Activated T-helper 2 cell treated with anti-CD3 and anti-CD28 coated beads, Interferon-gamma antibody, Interleukin-2, Interleukin-4, amounts not matched to agents 10 μg/mL and 5 μg/mL and 100 μg/mL, durations not matched to agents 14 hours and 24 hours and 36 hours (primary cell): ENCODE measurements around the gene PLSCR3. TPM values are rescaled to one million over a fixed set of nuclear protein-coding genes. Genes with fewer than 3 reads are reported as not detected.

Source experiments
- DNase-seq: peaks from one replicate; pipeline ENCODE4 v3.0.0; 2021; ENCODE audit warnings: low spot score
- H3K27ac Mint-ChIP-seq: one replicate; pipeline ENCODE4 v1.8.0; 2021; ENCODE audit warnings: mixed read lengths
- H3K27me3 Mint-ChIP-seq: one replicate; pipeline ENCODE4 v1.8.0; 2021; ENCODE audit warnings: low read depth, mixed read lengths
- H3K36me3 Mint-ChIP-seq: one replicate; pipeline ENCODE4 v1.8.0; 2021; ENCODE audit warnings: low read depth, mixed read lengths
- H3K4me1 Mint-ChIP-seq: one replicate; pipeline ENCODE4 v1.8.0; 2021; ENCODE audit warnings: low read depth, mixed read lengths
- H3K4me3 Mint-ChIP-seq: one replicate; pipeline ENCODE4 v1.8.0; 2021; ENCODE audit warnings: low read depth, mild to moderate bottlenecking, moderate library complexity, mixed read lengths
- H3K9me3 Mint-ChIP-seq: one replicate; pipeline ENCODE4 v1.8.0; 2021; ENCODE audit warnings: mixed read lengths
- intact Hi-C: fragments of 100-400 bp; cut with micrococcal nuclease; formaldehyde crosslinking; loops from one replicate; pipeline ENCODE4 v1.15.1; 2023
- total RNA-seq: library from RNA; stranded (reverse); gene quantifications from 2 replicates; pipeline ENCODE4 v1.2.3, GENCODE V29; 2022

PLSCR3 gene
- total RNA-seq, 1 donor from 2014 or later, result 75.4 TPM

DNA sequence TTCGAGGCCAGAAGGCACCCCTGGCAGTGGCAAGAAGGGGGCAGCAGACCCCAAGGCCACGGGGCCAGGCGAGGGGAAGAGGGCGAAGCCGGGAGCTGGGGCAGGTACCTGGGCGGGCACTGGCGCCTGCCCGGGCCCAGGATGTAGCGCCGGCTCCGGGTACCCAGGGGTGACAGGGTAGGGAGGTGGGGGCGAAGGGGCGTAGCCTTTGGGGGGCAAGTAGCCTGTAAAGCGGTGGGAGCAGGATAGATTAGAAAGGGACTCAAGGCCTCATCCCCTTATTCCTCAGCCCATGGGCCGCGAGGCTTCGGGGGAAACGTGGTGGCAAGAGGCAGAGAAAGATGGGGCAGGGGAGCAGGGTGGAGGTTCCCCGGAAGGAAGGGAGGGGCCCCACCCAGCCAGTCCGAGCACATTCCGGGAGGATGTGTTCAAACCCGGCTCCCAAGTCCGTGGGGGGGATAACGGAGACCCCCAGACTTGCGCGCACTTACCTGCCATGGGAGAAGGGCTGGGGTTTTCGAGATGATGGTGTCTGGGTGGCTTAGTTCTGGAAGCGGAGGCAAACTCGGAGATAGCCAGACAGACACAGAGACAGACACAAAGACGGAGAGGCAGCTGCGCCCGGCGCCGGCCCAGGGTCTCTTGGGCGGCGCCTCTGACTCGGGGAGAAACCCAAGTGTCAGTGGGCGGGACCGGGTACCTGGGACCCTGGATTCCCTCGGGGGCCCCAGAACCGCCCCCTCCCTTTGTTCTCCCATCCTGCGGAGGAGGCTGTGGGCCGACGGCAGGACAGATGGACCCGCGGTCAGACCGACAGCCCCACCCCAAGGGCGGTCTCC is 493 bp downstream of the PLSCR3 start:
- Mint-ChIP-seq H3K4me1 (peaks cover 15% of the 10 kb centered on the region), H3K27me3 (no peaks in the 10 kb centered on the region), H3K9me3 (no peaks in the 10 kb centered on the region), H3K4me3 (peak overlapping the region; percentile 94), H3K27ac (peak overlapping the region; percentile 83), H3K36me3 (peaks cover 25% of the 10 kb centered on the region)
- intact Hi-C loops, result loop anchor here (1.0 to 5.0 kb wide), 2 partner anchors 10 to 42 kb away; partner anchors contain the start of genes KCTD11 and TMEM256
- peak; percentile 28 for DNase-seq

DNA sequence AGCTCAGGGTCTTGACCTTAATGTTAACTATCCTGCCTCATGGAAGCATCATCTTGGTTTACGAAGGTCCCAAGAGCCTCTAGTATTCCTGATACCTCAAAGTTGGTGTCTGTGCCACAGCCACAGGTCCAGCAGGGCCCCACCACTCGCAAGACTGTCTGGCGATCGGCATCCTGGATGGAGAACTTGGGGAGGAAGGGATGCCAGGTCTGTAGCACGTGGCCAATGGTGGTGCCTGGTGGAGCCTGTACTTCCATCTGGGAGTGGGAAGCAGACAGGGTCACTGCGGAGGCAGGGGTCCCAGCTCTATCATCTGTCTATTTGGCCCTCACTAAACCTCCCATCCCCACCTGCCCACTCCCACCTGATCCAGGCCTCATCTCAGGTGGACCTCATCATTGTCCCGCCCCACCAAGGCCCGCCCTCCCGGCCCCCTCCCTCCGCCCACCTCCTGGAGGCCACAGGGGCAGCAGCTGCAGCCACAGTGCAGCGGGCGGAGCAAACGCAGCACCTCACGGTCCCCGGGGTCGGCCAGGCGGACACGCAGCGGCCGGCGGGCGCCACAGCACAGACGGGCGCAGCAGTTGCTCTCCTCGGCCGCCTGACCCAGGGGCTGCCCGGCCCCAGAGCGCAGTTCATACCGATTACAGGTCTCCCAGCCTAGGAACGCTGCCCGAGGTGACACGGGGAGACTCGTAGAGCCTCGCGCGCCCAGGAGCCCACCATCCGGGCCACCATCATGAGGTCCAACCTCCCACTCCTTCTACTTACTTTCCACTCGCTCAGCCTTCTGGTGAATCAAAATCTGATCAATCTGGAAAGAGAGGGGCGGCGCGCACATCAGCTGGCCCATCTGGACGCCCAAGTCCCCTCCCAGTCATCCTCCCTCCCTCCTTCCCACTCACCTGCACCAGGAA is 1.4 kb downstream of the PLSCR3 start:
- H3K27ac Mint-ChIP-seq, result no peak overlapping the region
- intact Hi-C loops, result loop anchor here (5.0 kb wide), 1 partner anchor 41 kb away; the partner anchor contains the start of gene KCTD11
- H3K27me3 Mint-ChIP-seq, result no peaks in the 10 kb centered on the region
- DNase-seq, result no peak
- peaks cover 25% of the 10 kb centered on the region for H3K36me3 Mint-ChIP-seq
- peaks cover 15% of the 10 kb centered on the region for H3K4me1 Mint-ChIP-seq
- no peaks in the 10 kb centered on the region for H3K9me3 Mint-ChIP-seq
- peak overlapping the region; percentile 94 for H3K4me3 Mint-ChIP-seq

DNA sequence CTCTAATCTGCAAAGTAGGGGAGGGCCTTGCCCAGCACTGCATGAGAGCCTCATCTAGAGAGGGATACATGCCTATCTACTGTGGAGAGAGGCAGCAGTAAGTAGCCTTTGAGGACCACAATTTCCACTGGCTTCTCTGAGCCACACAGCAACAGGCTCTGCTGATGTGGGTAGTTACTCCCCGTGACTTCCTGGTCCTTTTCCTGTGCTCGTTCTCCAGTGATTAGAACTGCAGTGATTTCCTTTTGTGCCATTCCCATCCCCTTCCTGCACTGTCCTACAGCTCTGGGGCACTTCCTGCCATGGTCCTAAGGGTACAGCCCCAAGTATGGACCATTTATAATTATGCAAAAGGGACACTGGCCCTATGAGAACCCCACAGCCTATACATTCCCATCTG is 3.0 kb downstream of the PLSCR3 start:
- intact Hi-C loops, result loop anchor here (5.0 kb wide), 1 partner anchor 39 kb away; the partner anchor contains the start of gene KCTD11
- Mint-ChIP-seq H3K9me3 (no peaks in the 10 kb centered on the region), H3K4me3 (peak overlapping the region; percentile 17), H3K27ac (no peak overlapping the region), H3K4me1 (peaks cover 15% of the 10 kb centered on the region), H3K27me3 (no peaks in the 10 kb centered on the region), H3K36me3 (peaks cover 29% of the 10 kb centered on the region)
- DNase-seq, result no peak

DNA sequence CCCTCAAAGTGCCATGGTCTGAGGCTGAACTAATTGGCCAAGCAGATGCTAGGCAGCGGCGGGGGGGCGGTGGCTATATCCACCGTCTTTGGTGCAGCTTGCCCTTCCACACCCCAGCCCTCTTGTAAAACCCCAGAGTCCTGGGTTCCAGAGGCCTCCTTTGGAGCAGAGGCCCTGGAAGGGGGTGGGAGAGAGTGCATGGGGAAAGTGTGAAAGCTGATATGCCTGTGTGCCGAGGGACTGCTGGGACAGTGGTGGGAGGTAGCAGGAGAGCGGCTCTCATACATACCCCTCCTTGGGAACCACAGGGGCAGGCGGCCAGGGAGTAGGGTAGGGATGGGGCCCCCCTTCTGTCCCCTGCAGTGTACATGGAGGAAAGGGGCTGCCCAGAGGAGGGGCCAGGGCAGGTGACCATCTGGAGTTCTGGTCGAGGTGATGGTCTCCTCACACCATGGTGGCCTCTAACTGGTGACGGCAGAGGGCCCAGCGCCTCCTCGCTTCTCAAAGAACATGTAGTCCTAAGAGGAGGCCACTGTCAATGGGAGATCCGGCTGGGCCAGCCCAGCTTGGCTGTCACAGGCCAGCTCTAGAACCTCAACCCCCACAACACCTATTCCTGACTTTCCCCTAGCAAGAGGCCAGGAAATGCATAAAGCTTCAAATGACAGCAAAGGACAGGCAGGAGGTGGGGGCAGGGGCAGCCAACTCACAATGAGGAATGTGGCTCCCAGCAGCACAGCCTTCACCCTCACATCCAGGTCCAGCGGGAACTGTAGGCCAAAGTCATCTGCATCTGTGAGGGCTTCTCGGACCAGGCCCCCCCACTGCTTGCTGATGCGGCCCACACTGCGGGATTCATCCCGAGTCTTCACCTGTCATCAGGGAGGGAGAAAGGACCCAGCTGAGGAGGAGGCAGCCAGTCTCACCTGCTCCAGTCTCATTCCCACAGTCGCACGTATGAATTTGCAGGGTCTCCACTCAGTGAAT is 4.1 kb downstream of the PLSCR3 start:
- Mint-ChIP-seq H3K36me3 (peaks cover 29% of the 10 kb centered on the region), H3K27ac (no peak overlapping the region), H3K4me3 (no peak overlapping the region), H3K27me3 (no peaks in the 10 kb centered on the region), H3K4me1 (peaks cover 15% of the 10 kb centered on the region), H3K9me3 (no peaks in the 10 kb centered on the region)
- DNase-seq, result no peak
- intact Hi-C loops, result loop anchor here (5.0 kb wide), 1 partner anchor 38 kb away; the partner anchor contains the start of gene KCTD11

DNA sequence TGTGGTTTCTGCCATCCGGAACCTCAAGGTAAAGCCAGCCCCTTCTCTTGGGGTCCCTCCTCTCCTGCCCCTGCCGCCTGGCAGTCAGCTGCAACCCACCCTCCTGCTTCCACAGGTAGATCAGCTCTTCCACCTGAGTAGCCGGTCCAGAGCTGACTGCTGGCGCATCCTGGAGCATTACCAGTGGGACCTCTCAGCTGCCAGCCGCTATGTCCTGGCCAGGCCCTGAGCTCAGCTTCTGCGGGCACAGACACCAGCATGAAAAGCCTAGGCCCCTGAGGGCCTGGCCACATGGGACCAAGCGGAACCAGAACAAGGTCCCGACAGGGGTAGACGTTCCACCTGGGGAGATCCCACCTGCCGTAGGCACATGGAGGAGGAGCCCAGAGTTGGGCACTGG is 5.5 kb downstream of the PLSCR3 start:
- H3K27me3 Mint-ChIP-seq, result no peaks in the 10 kb centered on the region
- H3K36me3 Mint-ChIP-seq, result peaks cover 29% of the 10 kb centered on the region
- H3K4me1 Mint-ChIP-seq, result peaks cover 14% of the 10 kb centered on the region
- no peaks in the 10 kb centered on the region for H3K9me3 Mint-ChIP-seq
- H3K4me3 Mint-ChIP-seq, result no peak overlapping the region
- intact Hi-C loops, result no loop called here
- DNase-seq, result no peak
- no peak overlapping the region for H3K27ac Mint-ChIP-seq

DNA sequence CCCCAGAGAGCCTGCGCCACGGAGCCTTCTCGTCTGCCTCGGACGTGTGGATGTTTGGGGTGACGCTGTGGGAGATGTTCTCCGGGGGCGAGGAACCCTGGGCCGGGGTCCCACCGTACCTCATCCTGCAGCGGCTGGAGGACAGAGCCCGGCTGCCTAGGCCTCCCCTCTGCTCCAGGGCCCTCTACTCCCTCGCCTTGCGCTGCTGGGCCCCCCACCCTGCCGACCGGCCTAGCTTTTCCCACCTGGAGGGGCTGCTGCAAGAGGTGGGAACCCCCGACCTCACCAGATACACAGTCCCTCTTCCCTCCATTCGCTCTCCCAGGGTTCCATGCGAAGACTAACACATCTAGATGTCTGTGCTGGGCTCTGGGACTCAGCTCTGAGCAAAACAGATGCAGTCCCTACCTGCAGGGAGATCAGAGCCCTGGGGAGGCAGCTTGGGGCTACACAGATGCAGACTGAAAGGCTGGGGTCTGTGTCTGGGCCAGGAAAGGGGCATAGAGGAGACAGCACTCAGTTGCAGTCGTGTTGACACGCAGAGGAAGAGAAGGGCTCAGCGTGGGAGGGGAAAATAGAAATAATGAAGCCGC is 9.7 kb downstream of the PLSCR3 start:
- H3K27me3 Mint-ChIP-seq, result peaks cover 27% of the 10 kb centered on the region
- peaks cover 4% of the 10 kb centered on the region for H3K4me1 Mint-ChIP-seq
- DNase-seq, result no peak
- H3K36me3 Mint-ChIP-seq, result peaks cover 4% of the 10 kb centered on the region
- H3K4me3 Mint-ChIP-seq, result peak overlapping the region; percentile 66
- intact Hi-C loops, result no loop called here
- H3K27ac Mint-ChIP-seq, result peak overlapping the region; percentile 34
- H3K9me3 Mint-ChIP-seq, result no peaks in the 10 kb centered on the region

DNA sequence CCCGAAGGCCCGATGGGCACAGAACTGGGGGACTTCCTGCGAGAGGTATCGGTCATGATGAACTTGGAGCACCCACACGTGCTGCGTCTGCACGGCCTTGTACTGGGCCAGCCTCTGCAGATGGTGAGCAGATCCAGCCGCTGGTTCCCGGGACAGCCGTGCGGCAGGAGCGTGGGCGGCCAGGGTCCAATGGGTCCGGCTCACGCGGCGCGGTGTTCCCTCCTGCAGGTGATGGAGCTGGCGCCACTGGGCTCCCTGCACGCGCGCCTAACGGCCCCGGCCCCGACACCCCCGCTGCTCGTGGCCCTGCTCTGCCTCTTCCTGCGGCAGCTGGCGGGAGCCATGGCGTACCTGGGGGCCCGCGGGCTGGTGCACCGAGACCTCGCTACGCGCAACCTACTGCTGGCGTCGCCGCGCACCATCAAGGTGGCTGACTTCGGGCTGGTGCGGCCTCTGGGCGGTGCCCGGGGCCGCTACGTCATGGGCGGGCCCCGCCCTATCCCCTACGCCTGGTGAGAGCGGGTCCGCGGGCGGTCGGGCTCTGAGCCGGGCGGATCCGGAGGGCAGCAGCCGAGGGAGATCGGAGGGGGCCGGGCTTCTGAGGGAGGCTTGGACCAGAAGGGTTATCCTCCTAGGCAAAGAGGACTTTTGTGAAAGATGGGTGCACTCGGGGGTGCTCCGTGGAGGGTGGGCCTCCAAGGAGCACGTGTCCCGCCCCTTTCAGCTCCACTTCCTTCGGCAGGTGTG is 10.4 kb downstream of the PLSCR3 start:
- peak; percentile 74 for DNase-seq
- Mint-ChIP-seq H3K27me3 (peaks cover 33% of the 10 kb centered on the region), H3K27ac (no peak overlapping the region), H3K9me3 (peaks cover 6% of the 10 kb centered on the region), H3K4me3 (peak overlapping the region; percentile 66), H3K4me1 (peaks cover 4% of the 10 kb centered on the region), H3K36me3 (peaks cover 8% of the 10 kb centered on the region)
- intact Hi-C loops, result no loop called here

DNA sequence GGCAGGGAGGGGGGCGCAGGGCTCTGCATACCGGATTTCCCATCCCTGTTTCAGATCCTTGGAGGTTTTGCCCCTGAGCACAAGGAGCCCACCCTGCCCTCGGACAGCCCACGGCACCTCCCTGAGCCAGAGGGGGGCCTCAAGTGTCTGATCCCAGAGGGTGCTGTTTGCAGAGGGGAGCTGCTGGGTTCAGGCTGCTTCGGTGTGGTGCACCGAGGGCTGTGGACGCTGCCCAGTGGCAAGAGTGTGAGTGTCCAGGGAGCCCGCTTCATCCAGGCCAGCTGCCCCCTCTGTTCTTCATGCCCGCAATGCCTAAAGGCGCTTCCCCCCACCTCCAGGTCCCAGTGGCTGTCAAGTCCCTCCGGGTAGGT is 11.0 kb downstream of the PLSCR3 start:
- H3K36me3 Mint-ChIP-seq, result peaks cover 8% of the 10 kb centered on the region
- peaks cover 33% of the 10 kb centered on the region for H3K27me3 Mint-ChIP-seq
- intact Hi-C loops, result no loop called here
- H3K9me3 Mint-ChIP-seq, result peaks cover 6% of the 10 kb centered on the region
- peaks cover 4% of the 10 kb centered on the region for H3K4me1 Mint-ChIP-seq
- peak overlapping the region; percentile 53 for H3K4me3 Mint-ChIP-seq
- H3K27ac Mint-ChIP-seq, result no peak overlapping the region
- DNase-seq, result no peak

DNA sequence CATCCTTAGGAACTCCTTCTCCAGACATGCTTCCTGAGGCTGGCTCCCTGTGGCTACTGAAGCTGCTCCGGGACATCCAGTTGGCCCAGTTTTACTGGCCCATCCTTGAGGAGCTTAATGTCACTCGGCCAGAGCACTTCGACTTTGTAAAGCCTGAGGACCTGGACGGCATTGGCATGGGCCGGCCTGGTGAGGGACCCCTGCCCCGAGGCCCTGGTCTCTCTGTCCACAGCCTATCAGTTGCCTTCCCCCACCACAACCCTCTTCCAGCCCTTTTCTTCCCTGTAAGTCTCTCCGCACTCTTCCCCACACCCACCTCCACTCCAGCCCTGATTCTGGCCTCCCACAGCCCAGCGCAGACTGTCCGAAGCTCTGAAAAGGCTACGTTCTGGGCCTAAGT is 11.4 kb downstream of the PLSCR3 start:
- no peak overlapping the region for H3K4me3 Mint-ChIP-seq
- intact Hi-C loops, result no loop called here
- peaks cover 8% of the 10 kb centered on the region for H3K36me3 Mint-ChIP-seq
- peaks cover 4% of the 10 kb centered on the region for H3K4me1 Mint-ChIP-seq
- H3K27ac Mint-ChIP-seq, result no peak overlapping the region
- peaks cover 33% of the 10 kb centered on the region for H3K27me3 Mint-ChIP-seq
- peaks cover 6% of the 10 kb centered on the region for H3K9me3 Mint-ChIP-seq
- no peak for DNase-seq

DNA sequence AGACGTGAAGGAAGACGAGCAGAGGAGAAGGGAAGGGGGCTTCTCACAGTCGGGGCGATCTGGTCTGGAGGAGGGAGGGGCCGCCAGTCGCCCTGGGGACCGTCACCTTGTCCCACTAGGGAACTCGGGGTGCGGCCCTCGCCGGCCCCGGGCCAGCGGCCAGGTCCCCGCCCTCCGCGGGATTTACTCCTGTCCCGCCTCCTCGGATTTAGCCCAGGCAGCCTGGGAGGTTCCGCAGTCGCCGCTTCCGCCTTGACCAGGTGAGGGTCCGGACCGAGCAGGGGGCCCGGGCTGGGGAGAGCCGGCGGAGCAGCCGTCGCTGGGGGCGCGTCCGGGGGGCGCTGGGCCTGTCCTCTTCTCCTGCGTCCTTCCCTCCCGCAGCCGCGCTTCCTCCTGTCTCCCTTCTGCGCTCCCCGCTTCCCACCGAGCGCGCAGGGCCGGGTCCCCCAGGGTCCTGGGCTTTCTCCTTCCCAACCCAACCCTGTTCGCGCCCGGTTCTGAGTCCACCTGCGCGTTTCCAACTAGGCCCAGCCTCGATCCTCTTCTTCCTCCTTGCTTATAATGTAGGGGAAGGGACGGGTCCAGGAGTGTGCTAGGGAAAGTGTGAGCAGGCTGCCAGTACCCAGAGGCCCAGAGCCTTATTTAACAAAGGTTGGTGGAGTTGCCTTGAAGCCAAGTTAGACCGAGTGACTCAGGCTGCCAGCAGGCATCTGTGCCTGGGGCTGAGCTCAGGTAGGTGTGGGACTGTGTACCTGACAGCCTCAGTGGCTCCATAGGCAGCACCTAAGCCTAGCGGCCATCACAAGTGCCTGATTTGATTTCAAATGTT is 13.3 kb downstream of the PLSCR3 start, which contains the start of gene TNK1:
TNK1 (plus strand) TSS at position 235 of the 829 bp plus-strand sequence. CDS start 1,838 bp downstream, outside the sequence.
- Mint-ChIP-seq H3K4me1 (peaks cover 4% of the 10 kb centered on the region), H3K27me3 (peaks cover 39% of the 10 kb centered on the region), H3K36me3 (peaks cover 5% of the 10 kb centered on the region), H3K4me3 (no peak within 1 kb of the TSS), H3K27ac (no peak within 1 kb of the TSS), H3K9me3 (peaks cover 6% of the 10 kb centered on the region)
- intact Hi-C loops, result no loop called here
- no peak for DNase-seq
